Neural progenitor cell (in vitro differentiated cells): ENCODE results near the gene DPP7.

Experiments used
- CTCF ChIP-seq: fragments of 200-600 bp; sonication (generic); IDR thresholded peaks from 2 replicates; pipeline ENCODE4 v1.5.1; 2017; ENCODE audit warnings: antibody characterized with exemption, mild to moderate bottlenecking
- EZH2 ChIP-seq: fragments of 200-600 bp; sonication (generic); IDR thresholded peaks from 2 replicates; pipeline ENCODE4 v1.6.1; 2017; ENCODE audit warnings: antibody characterized with exemption, mild to moderate bottlenecking, moderate library complexity

GRCh38 chr9:137067860-137068538 is 46.5 kb downstream of the DPP7 start:
- TF ChIP-seq CTCF (peak; percentile 62), EZH2 (no peak)
